Endothelial cell of umbilical vein (primary cell): Measurements from ENCODE around the gene SRPX. TPM values are rescaled to one million over a fixed set of nuclear protein-coding genes. Genes with fewer than 3 reads are reported as not detected.

Source experiments
- BruUV-seq: library from RNA; stranded (reverse); fragments of 400-500 nt; replicated peaks from 2 replicates; lab custom pipeline; 2021; lab: Mats Ljungman, UMichigan
- CTCF ChIA-PET: fragments of 300-600, 350-600 bp; sonication (Branson Sonifier 250); formaldehyde crosslinking; loops from one replicate; lab custom pipeline; 2021; ENCODE audit warnings: antibody characterized with exemption, inconsistent platforms; lab: Charles Lee
- POLR2A ChIA-PET: fragments of 300-600, 350-600 bp; sonication (Branson Sonifier 250); formaldehyde crosslinking; loops from one replicate; lab custom pipeline; 2021; ENCODE audit warnings: antibody characterized with exemption, inconsistent platforms; lab: Charles Lee
- DNase-seq: peaks from one replicate; pipeline ENCODE4 v3.0.0-alpha.2; 2011; ENCODE audit warnings: low read depth, low spot score
- FAIRE-seq: peaks from 2 replicates; lab custom pipeline; 2011; peaks lifted over from hg19 to GRCh38; lab: Jason Lieb, UNC
- H2AFZ ChIP-seq: 2 replicates; pipeline ENCODE4 v1.6.0; 2012; ENCODE audit warnings: low read depth, low read length, control low read depth, inconsistent platforms
- H3K27ac ChIP-seq: 2 replicates; pipeline ENCODE4 v1.5.1; 2011; ENCODE audit warnings: low read depth, mild to moderate bottlenecking, control low read depth, low read length, moderate library complexity; ENCODE audit not compliant: insufficient read depth
- H3K27me3 ChIP-seq, 2 experiments: 2 replicates each; pipeline versions ENCODE4 v1.6.0 to v1.6.1; 2011; ENCODE audit warnings: low read length in 2 of 2, mixed read lengths in 1 of 2; ENCODE audit not compliant: control insufficient read depth in 2 of 2, insufficient read depth in 2 of 2
- H3K36me3 ChIP-seq, 2 experiments: 2 replicates in 1 of 2; 3 replicates in 1 of 2; pipeline ENCODE4 v1.5.1; 2011; ENCODE audit warnings: low read length in 2 of 2, mild to moderate bottlenecking in 1 of 2, moderate library complexity in 1 of 2; ENCODE audit not compliant: control insufficient read depth in 2 of 2, insufficient read depth in 2 of 2; ENCODE audit errors: extremely low read depth in 1 of 2
- H3K4me1 ChIP-seq: 3 replicates; pipeline ENCODE4 v1.5.1; 2011; ENCODE audit warnings: mild to moderate bottlenecking, low read length; ENCODE audit not compliant: control insufficient read depth, insufficient read depth; ENCODE audit errors: extremely low read depth
- H3K4me2 ChIP-seq: 2 replicates; pipeline ENCODE4 v1.6.1; 2011; ENCODE audit warnings: low read length, control low read depth, mixed read lengths; ENCODE audit not compliant: insufficient read depth
- H3K4me3 ChIP-seq, 3 experiments: fragments of 200-600 bp in 1 of 3; sonication (generic), shearing (Covaris generic) in 1 of 3; replicated peaks in 1 of 3; 2 replicates each; pipeline ENCODE4 v1.5.1; 2011 to 2016; ENCODE audit warnings: control low read depth in 3 of 3, low read length in 3 of 3, mild to moderate bottlenecking in 2 of 3, inconsistent platforms in 1 of 3, low read depth in 1 of 3, moderate library complexity in 1 of 3; ENCODE audit not compliant: insufficient read depth in 1 of 3
- H3K79me2 ChIP-seq: 2 replicates; pipeline ENCODE4 v1.6.0; 2012; ENCODE audit warnings: low read length, inconsistent platforms; ENCODE audit not compliant: control insufficient read depth, insufficient read depth
- H3K9ac ChIP-seq: replicated peaks from 2 replicates; pipeline ENCODE3; 2011; ENCODE audit warnings: low read length, control low read depth; ENCODE audit not compliant: insufficient read depth; ENCODE audit errors: extremely low read depth
- H3K9me1 ChIP-seq: replicated peaks from 3 replicates; pipeline ENCODE4 v1.6.0; 2011; ENCODE audit warnings: mild to moderate bottlenecking, low read length; ENCODE audit not compliant: control insufficient read depth, insufficient read depth; ENCODE audit errors: extremely low read depth
- H3K9me3 ChIP-seq: replicated peaks from 2 replicates; pipeline ENCODE4 v1.5.1; 2012; ENCODE audit warnings: low read length, inconsistent platforms; ENCODE audit not compliant: control insufficient read depth, insufficient read depth
- H4K20me1 ChIP-seq: replicated peaks from 2 replicates; pipeline ENCODE3; 2011; ENCODE audit warnings: mild to moderate bottlenecking, low read length; ENCODE audit not compliant: control insufficient read depth, insufficient read depth; ENCODE audit errors: extremely low read depth
- MYC ChIP-seq: IDR thresholded peaks from one replicate; pipeline ENCODE4 v1.6.1; 2011; ENCODE audit warnings: mild to moderate bottlenecking, low read depth, low read length
- dilution Hi-C: fragments of 300-500 bp; cut with MboI; formaldehyde crosslinking; loops from one replicate; pipeline ENCODE4 v1.15.0; 2019; ENCODE audit warnings: low sequenced_read_pairs; ENCODE audit not compliant: extremely low pct_ligation_motif_present
- intact Hi-C: fragments of 100-400 bp; cut with micrococcal nuclease; formaldehyde crosslinking; loops from one replicate; pipeline ENCODE4 v1.10.0; 2022
- polyA plus RNA-seq, 4 experiments: library from polyadenylated mRNA; depleted of rRNA in 3 of 4; stranded (reverse) in 3 of 4; unstranded in 1 of 4; fragments of >200 nt; gene quantifications; 2 replicates each; pipeline versions ENCODE4 v1.2.1 to v1.2.3, GENCODE V29; 2011 to 2012; ENCODE audit warnings: missing spikeins in 1 of 4
- total RNA-seq: library from RNA; stranded (reverse); gene quantifications from 2 replicates; pipeline ENCODE4 v1.2.3, GENCODE V29; 2021
- TF ChIP-seq, protein P1 (sequence below), 2 donors: IDR thresholded peaks; 1 replicate in 1 of 2; 2 replicates in 1 of 2; pipeline ENCODE4 v1.5.1; 2011; ENCODE audit warnings: low read length in 2 of 2, mild to moderate bottlenecking in 2 of 2, moderate library complexity in 2 of 2, control low read depth in 1 of 2, inconsistent platforms in 1 of 2, low read depth in 1 of 2; ENCODE audit not compliant: insufficient read depth in 1 of 2; ENCODE audit errors: extremely low read depth in 1 of 2
- TF ChIP-seq, protein P2 (sequence below): IDR thresholded peaks from 2 replicates; pipeline ENCODE4 v1.6.1; 2011; ENCODE audit not compliant: insufficient read depth, insufficient read length

Gene SRPX
- total and polyA plus RNA-seq, 2 donors (not counting 3 experiments of a cell fraction or from before 2014, with no cell fraction given) = 104 to 140 TPM

DNA sequence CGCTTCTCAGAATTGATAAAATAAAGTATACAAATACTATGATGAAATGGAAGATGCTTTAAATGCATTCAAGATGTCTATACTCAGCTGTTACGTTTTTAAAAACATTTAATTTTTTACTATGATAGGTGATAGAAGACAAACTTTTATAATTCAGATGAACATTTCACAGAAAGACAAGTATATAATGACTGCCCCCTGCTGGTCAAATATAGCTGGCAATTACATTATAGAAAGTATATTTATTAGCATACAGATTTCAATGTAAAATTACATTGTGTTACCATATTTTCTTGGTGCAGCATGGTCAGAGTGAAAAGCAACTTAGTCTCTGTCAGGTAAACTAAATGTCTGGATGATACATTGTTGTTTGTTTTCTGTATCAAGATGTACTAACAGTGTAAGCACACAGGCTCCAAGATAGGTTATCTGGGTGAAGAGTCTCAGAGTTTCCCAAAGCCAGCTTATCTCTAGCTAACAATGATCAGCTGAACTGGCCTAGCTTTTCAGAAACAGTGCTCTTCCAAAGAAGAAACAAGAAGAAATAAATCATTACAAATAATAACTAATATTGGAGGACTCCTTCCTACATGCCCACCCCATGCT lies 54.1 kb downstream of the SRPX start:
- POLR2A ChIA-PET = no interaction called here
- intact Hi-C loops = loop anchor here (1.0 kb wide), 1 partner anchor 240 kb away; no protein-coding TSS in a partner anchor
- FAIRE-seq = peak; percentile 72

More for the DNA sequence above, 54.1 kb downstream of the SRPX start:
- Histone ChIP-seq H3K4me1 (no peaks in the 10 kb centered on the region), H3K9ac (no peak overlapping the region), H3K4me2 (no peak overlapping the region), H3K4me3 (no peak overlapping the region), H2AFZ (no peak overlapping the region), H3K9me1 (no peaks in the 10 kb centered on the region), H3K27ac (no peak overlapping the region), H3K9me3 (no peaks in the 10 kb centered on the region), H3K79me2 (no peaks in the 10 kb centered on the region), H3K27me3 (no peaks in the 10 kb centered on the region), H4K20me1 (no peaks in the 10 kb centered on the region), H3K36me3 (peaks cover 0 to 5% of the 10 kb centered on the region in 2 experiments)
- DNase-seq = peak; percentile 26
- CTCF ChIA-PET = interaction anchor here (0.6 to 4.0 kb wide), 26 partner anchors 8 to 658 kb away, joined by 3 to 60 read pairs (median 4); partner anchors contain the start of gene RPGR
- no peak for TF ChIP-seq MYC
- TF ChIP-seq, protein P1, sequence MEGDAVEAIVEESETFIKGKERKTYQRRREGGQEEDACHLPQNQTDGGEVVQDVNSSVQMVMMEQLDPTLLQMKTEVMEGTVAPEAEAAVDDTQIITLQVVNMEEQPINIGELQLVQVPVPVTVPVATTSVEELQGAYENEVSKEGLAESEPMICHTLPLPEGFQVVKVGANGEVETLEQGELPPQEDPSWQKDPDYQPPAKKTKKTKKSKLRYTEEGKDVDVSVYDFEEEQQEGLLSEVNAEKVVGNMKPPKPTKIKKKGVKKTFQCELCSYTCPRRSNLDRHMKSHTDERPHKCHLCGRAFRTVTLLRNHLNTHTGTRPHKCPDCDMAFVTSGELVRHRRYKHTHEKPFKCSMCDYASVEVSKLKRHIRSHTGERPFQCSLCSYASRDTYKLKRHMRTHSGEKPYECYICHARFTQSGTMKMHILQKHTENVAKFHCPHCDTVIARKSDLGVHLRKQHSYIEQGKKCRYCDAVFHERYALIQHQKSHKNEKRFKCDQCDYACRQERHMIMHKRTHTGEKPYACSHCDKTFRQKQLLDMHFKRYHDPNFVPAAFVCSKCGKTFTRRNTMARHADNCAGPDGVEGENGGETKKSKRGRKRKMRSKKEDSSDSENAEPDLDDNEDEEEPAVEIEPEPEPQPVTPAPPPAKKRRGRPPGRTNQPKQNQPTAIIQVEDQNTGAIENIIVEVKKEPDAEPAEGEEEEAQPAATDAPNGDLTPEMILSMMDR (IDR thresholded peaks at IDR 0.05; ENCODE audit: extremely low read depth in 1 of 2, insufficient read depth in 1 of 2, low read depth in 1 of 2, low read length in 2 of 2) = peak; percentile 4 to 10
- TF ChIP-seq, protein P2, sequence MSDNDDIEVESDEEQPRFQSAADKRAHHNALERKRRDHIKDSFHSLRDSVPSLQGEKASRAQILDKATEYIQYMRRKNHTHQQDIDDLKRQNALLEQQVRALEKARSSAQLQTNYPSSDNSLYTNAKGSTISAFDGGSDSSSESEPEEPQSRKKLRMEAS = no peak
- dilution Hi-C loops = no loop called here
- BruUV-seq = no TSS peak
